ENCODE data around the gene CNTF. TPM values are rescaled to one million over a fixed set of nuclear protein-coding genes. Genes with fewer than 3 reads are reported as not detected.
"Not testable (repeated sequence)": the region's sequence is repeated elsewhere in the genome, so short reads cannot be mapped to it uniquely, and the experiment has no call there.

CNTF gene, protein sequence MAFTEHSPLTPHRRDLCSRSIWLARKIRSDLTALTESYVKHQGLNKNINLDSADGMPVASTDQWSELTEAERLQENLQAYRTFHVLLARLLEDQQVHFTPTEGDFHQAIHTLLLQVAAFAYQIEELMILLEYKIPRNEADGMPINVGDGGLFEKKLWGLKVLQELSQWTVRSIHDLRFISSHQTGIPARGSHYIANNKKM
- total RNA-seq (4.9 TPM), polyA plus RNA-seq (not detected)

DNA sequence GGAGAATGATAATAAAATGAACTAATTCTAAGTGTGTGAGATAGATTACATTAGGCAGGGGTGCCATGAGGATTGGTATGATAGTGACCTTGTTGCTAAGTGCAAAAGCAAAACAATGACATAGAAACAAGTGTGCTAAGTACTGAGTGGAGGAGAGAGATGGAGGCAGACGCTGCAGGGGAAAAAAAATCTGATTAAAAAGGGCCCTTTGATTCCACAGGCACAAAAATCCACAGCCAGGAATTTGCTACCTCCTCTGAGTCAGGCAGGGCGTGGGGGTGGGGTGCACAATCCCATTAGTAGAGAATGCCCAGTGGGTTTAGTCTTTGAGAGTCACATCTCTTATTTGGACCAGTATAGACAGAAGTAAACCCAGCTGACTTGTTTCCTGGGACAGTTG lies at the start of gene CNTF:
TSS of gene CNTF (plus strand) at position 322 of the 400 bp plus-strand sequence. CDS start 88 bp downstream, outside the sequence.
- H3K27ac Mint-ChIP-seq = peak within 1 kb of the TSS; percentile 20 to 84 (median 55)
- no peak within 1 kb of the TSS for H3K4me3 Mint-ChIP-seq
- peaks cover 9 to 21% (median 17%) of the 10 kb centered on the region in 4 donors for H3K4me1 Mint-ChIP-seq
- DNase-seq (no peak), ATAC-seq (ENCODE audit: low read depth in 2 of 2) (no peak)
- H3K9me3 Mint-ChIP-seq = no peaks in the 10 kb centered on the region
- no peaks in the 10 kb centered on the region for H3K9me3 ChIP-seq (ENCODE audit: control insufficient read depth in 2 of 2, low read length in 2 of 2)
- H3K36me3 ChIP-seq (ENCODE audit: control insufficient read depth, insufficient read depth, low read length) = peaks cover 73% of the 10 kb centered on the region
- H3K27me3 ChIP-seq (ENCODE audit: control insufficient read depth, insufficient read depth, low read length) = no peaks in the 10 kb centered on the region
- no peak within 1 kb of the TSS for H3K27ac ChIP-seq (ENCODE audit: insufficient read depth, low read length, poor library complexity, severe bottlenecking)
- peaks cover 50% of the 10 kb centered on the region for H3K36me3 Mint-ChIP-seq
- no peak within 1 kb of the TSS for H3K4me3 ChIP-seq (ENCODE audit: low read depth, low read length)
- no peaks in the 10 kb centered on the region for H3K27me3 Mint-ChIP-seq
- H3K4me1 ChIP-seq (ENCODE audit: control insufficient read depth, insufficient read depth, low read length, poor library complexity, severe bottlenecking) = peaks cover 4% of the 10 kb centered on the region

DNA sequence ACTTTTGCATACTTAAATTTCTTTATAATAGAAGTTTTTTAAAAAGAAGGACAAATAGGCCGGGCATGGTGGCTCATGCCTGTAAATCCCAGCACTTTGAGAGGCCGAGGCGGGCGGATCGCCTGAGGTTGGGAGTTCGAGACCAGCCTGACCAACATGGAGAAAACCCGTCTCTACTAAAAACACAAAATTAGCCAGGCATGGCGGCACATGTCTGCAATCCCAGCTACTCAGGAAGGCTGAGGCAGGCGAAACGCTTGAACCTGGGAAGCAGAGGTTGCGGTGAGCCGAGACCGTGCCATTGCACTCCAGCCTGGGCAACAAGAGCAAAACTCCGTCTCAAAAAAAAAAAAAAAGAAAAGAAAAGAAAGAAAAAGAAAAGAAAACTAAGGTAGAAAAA lies 49.6 kb upstream of the CNTF start:
- H3K27ac ChIP-seq (ENCODE audit: insufficient read depth, low read length, poor library complexity, severe bottlenecking) = peak overlapping the region; percentile 100
- DNase-seq; H3K27me3 ChIP-seq (ENCODE audit: control insufficient read depth, insufficient read depth, low read length); H3K27me3 Mint-ChIP-seq; H3K9me3 ChIP-seq (ENCODE audit: control insufficient read depth in 2 of 2, low read length in 2 of 2); H3K9me3 Mint-ChIP-seq; ATAC-seq (ENCODE audit: low read depth in 2 of 2): not testable (repeated sequence)
- H3K4me3 ChIP-seq (ENCODE audit: low read depth, low read length) = peak overlapping the region; percentile 99
- Mint-ChIP-seq H3K36me3 (peaks cover 16% of the 10 kb centered on the region), H3K27ac (peak overlapping the region; percentile 98 to 100 (median 100)), H3K4me1 (peaks cover 29 to 89% (median 53%) of the 10 kb centered on the region in 4 donors), H3K4me3 (peak overlapping the region; percentile 92 to 100 (median 98))
- H3K36me3 ChIP-seq (ENCODE audit: control insufficient read depth, insufficient read depth, low read length) = peaks cover 27% of the 10 kb centered on the region
- H3K4me1 ChIP-seq (ENCODE audit: control insufficient read depth, insufficient read depth, low read length, poor library complexity, severe bottlenecking) = peaks cover 78% of the 10 kb centered on the region

DNA sequence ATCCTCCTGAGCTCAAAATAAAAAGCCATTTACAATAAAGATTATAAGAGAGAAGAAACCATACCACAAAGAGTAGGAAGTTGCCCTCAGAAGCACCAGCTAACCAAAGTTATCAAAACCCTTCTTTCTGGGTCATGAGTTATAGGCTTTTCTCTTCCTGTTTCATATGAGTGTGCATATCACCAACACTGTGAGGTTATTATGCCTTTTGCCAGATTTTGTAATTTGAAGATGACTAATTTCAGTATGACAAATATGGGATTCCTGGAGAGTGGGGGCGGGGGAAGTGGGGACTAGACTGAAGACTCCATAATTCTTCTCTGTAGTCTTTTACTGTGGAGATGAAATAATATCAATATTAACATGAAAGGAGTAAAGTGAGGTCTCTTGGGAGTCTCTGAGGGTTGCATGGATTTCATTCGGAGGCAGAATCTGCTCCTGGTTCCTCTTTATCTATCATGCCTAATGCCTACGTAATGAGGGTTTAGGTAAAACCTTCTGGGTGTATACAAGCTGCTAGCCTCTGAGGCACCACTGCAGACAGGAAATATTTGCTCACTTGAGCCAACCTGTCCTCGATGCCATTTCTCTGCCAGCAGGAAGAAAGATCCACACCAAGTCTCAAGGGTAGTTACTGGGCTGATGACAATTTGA lies 48.9 kb upstream of the CNTF start:
- H3K36me3 ChIP-seq (ENCODE audit: control insufficient read depth, insufficient read depth, low read length) = peaks cover 22% of the 10 kb centered on the region

DNA sequence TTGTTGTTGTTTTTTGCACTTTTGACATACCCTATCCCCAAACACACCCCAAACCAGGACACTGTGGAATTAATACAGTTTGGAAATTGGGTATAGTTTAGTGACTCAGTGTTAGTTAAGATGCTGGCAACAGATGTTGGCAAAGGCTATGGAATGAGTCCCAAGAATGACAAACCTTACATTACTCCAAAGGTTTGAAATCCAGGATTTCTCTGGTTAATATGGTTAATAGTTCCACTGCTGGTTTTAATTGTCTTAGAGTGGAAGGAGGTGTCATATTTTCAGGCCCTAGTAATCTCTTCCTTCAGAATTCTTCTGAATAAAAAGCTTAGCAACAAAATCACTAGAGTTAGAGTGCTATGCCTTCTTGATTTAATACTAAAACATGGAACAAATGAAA lies 47.6 kb upstream of the CNTF start:
- Mint-ChIP-seq H3K27me3 (peaks cover 21% of the 10 kb centered on the region), H3K4me1 (peaks cover 20 to 74% (median 45%) of the 10 kb centered on the region in 4 donors), H3K27ac (peak overlapping the region; percentile 98 to 100 (median 100)), H3K4me3 (peak overlapping the region; percentile 92 to 100 (median 98)), H3K36me3 (peaks cover 12% of the 10 kb centered on the region), H3K9me3 (peaks cover 0 to 4% (median 0%) of the 10 kb centered on the region in 7 donors)
- Histone ChIP-seq H3K36me3 (ENCODE audit: control insufficient read depth, insufficient read depth, low read length) (peaks cover 9% of the 10 kb centered on the region), H3K27ac (ENCODE audit: insufficient read depth, low read length, poor library complexity, severe bottlenecking) (peak overlapping the region; percentile 100), H3K9me3 (ENCODE audit: control insufficient read depth in 2 of 2, low read length in 2 of 2) (no peaks in the 10 kb centered on the region), H3K4me3 (ENCODE audit: low read depth, low read length) (peak overlapping the region; percentile 99), H3K27me3 (ENCODE audit: control insufficient read depth, insufficient read depth, low read length) (no peaks in the 10 kb centered on the region), H3K4me1 (ENCODE audit: control insufficient read depth, insufficient read depth, low read length, poor library complexity, severe bottlenecking) (peaks cover 73% of the 10 kb centered on the region)
- ATAC-seq (ENCODE audit: low read depth in 2 of 2) (no peak), DNase-seq (no peak)

More for the DNA sequence above, 48.9 kb upstream of the CNTF start:
- Mint-ChIP-seq H3K9me3 (peaks cover 0 to 4% (median 0%) of the 10 kb centered on the region in 7 donors), H3K36me3 (peaks cover 12% of the 10 kb centered on the region), H3K4me3 (peak overlapping the region; percentile 92 to 100 (median 98)), H3K4me1 (peaks cover 25 to 83% (median 51%) of the 10 kb centered on the region in 4 donors), H3K27ac (peak overlapping the region; percentile 98 to 100 (median 100)), H3K27me3 (peaks cover 14% of the 10 kb centered on the region)
- no peaks in the 10 kb centered on the region for H3K9me3 ChIP-seq (ENCODE audit: control insufficient read depth in 2 of 2, low read length in 2 of 2)
- peak overlapping the region; percentile 100 for H3K27ac ChIP-seq (ENCODE audit: insufficient read depth, low read length, poor library complexity, severe bottlenecking)
- H3K27me3 ChIP-seq (ENCODE audit: control insufficient read depth, insufficient read depth, low read length) = no peaks in the 10 kb centered on the region
- H3K4me1 ChIP-seq (ENCODE audit: control insufficient read depth, insufficient read depth, low read length, poor library complexity, severe bottlenecking) = peaks cover 74% of the 10 kb centered on the region
- H3K4me3 ChIP-seq (ENCODE audit: low read depth, low read length) = peak overlapping the region; percentile 99
- peak; percentile 28 to 35 for ATAC-seq (ENCODE audit: low read depth in 2 of 2)
- peak; percentile 47 to 75 (median 51) for DNase-seq

DNA sequence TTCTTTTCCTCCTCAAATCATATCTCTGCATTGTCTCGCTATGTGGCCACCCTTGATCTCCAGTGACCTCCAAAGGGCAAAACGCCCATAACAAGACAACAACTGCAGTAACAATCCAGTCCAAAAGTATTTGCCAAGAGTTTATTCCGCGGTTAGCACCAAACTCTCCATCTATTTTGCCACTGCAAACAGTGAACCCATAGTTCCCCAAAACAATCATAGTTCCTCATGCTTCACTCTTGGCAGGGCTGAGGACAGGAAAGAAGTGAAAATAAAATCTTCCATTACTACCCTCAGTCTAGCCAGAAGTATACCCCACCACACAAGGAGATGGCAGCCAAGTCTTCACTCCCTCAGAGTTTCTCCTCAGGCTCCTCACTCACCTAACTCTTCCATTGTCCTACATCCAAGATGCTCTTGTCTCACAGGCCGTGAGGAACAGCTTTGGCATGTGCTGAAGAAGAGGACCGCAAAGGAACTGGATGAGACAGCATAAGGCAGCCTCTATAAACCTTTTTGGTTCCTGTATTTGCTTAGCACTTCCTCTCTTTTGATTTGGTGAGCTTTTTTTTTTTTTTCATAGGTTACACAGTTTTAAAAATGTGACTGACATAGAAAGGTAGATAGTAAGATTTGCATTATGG lies 47.0 kb upstream of the CNTF start, which contains the start of gene LPXN:
TSS of gene LPXN (minus strand) at position 480 of the 644 bp plus-strand sequence. CDS start at position 396, 84 bp downstream.
- Histone ChIP-seq H3K27ac (ENCODE audit: insufficient read depth, low read length, poor library complexity, severe bottlenecking) (peak within 1 kb of the TSS; percentile 100), H3K27me3 (ENCODE audit: control insufficient read depth, insufficient read depth, low read length) (no peaks in the 10 kb centered on the region), H3K4me1 (ENCODE audit: control insufficient read depth, insufficient read depth, low read length, poor library complexity, severe bottlenecking) (peaks cover 80% of the 10 kb centered on the region), H3K4me3 (ENCODE audit: low read depth, low read length) (peak within 1 kb of the TSS; percentile 99), H3K9me3 (ENCODE audit: control insufficient read depth in 2 of 2, low read length in 2 of 2) (no peaks in the 10 kb centered on the region), H3K36me3 (ENCODE audit: control insufficient read depth, insufficient read depth, low read length) (peaks cover 5% of the 10 kb centered on the region)
- H3K36me3 Mint-ChIP-seq = peaks cover 9% of the 10 kb centered on the region
- peak within 1 kb of the TSS; percentile 92 to 100 (median 100) for H3K4me3 Mint-ChIP-seq
- peak within 1 kb of the TSS; percentile 100 for H3K27ac Mint-ChIP-seq
- peaks cover 23% of the 10 kb centered on the region for H3K27me3 Mint-ChIP-seq
- DNase-seq (peak; percentile 55 to 80 (median 70)), ATAC-seq (ENCODE audit: low read depth in 2 of 2) (no peak)
- peaks cover 0 to 4% (median 0%) of the 10 kb centered on the region in 7 donors for H3K9me3 Mint-ChIP-seq
- H3K4me1 Mint-ChIP-seq = peaks cover 20 to 75% (median 45%) of the 10 kb centered on the region in 4 donors

DNA sequence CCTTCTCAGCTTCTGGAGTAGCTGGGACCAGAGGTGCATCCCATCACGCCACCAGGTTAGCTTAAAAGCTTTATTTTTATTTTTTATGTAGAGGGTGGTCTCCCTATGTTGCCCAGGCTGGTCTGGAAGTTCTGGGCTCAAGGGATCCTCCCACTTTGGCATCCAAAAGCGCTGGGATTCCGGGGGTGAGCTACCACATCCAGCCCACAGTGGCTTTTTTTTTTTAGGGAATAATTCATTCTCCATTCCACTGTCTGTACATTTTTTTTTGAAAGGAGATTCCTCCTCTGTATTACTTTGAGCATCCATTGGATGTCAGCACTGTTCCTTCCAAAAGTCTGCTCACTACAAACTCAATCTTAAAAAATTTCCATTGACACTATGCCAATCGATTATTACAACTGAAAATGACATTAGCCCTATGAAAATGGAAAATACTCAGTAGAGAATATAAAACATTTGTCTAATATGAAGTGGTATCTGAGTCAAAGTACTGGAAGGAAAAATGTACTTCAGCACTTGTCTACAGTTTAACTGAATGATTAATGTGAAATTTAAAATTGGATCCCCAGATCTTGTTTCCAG lies 45.5 kb upstream of the CNTF start:
- peaks cover 0 to 4% (median 0%) of the 10 kb centered on the region in 7 donors for H3K9me3 Mint-ChIP-seq
- H3K4me3 ChIP-seq (ENCODE audit: low read depth, low read length) = peak overlapping the region; percentile 99
- DNase-seq (no peak), ATAC-seq (ENCODE audit: low read depth in 2 of 2) (no peak)
- H3K9me3 ChIP-seq (ENCODE audit: control insufficient read depth in 2 of 2, low read length in 2 of 2) = no peaks in the 10 kb centered on the region
- peak overlapping the region; percentile 100 for H3K27ac ChIP-seq (ENCODE audit: insufficient read depth, low read length, poor library complexity, severe bottlenecking)
- no peaks in the 10 kb centered on the region for H3K27me3 ChIP-seq (ENCODE audit: control insufficient read depth, insufficient read depth, low read length)
- H3K27me3 Mint-ChIP-seq = peaks cover 23% of the 10 kb centered on the region
- peak overlapping the region; percentile 100 for H3K27ac Mint-ChIP-seq
- peaks cover 85% of the 10 kb centered on the region for H3K4me1 ChIP-seq (ENCODE audit: control insufficient read depth, insufficient read depth, low read length, poor library complexity, severe bottlenecking)
- H3K4me3 Mint-ChIP-seq = peak overlapping the region; percentile 92 to 100 (median 100)
- peaks cover 16 to 76% (median 46%) of the 10 kb centered on the region in 4 donors for H3K4me1 Mint-ChIP-seq
- H3K36me3 Mint-ChIP-seq = peaks cover 6% of the 10 kb centered on the region
- H3K36me3 ChIP-seq (ENCODE audit: control insufficient read depth, insufficient read depth, low read length) = no peaks in the 10 kb centered on the region

DNA sequence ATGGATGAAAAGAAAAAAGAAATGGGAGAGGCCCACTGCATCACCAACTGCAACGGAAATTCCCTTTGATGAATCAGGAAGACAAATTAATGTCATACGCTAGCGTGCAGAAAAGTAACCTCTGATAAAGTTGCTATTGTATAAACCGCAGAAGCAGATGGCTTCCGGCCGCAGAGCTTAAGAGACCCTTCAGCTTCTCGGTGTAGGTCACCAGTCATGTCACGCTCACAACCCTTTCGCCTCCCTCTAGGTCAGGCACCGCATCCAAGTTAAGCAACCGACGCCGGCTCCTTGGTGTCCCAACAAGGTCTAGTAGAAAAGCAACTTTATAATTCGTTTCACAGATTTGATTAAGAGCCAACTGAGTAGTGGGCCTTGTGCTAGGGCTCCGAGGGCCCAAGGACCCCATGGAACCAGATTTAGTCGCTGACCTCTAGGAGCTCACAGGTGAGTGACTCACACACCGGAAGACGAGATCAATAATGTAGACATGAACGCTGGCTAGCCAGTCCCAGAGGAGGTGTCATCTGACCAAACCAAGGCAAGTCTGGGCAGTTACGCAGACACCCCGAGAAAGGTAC lies 44.8 kb upstream of the CNTF start:
- H3K27ac Mint-ChIP-seq = peak overlapping the region; percentile 100
- no peaks in the 10 kb centered on the region for H3K9me3 ChIP-seq (ENCODE audit: control insufficient read depth in 2 of 2, low read length in 2 of 2)
- H3K4me1 ChIP-seq (ENCODE audit: control insufficient read depth, insufficient read depth, low read length, poor library complexity, severe bottlenecking) = peaks cover 85% of the 10 kb centered on the region
- ATAC-seq (ENCODE audit: low read depth in 2 of 2) (peak; percentile 35 to 43), DNase-seq (peak; percentile 76 to 87 (median 77))
- peaks cover 23% of the 10 kb centered on the region for H3K27me3 Mint-ChIP-seq
- H3K27me3 ChIP-seq (ENCODE audit: control insufficient read depth, insufficient read depth, low read length) = no peaks in the 10 kb centered on the region
- no peaks in the 10 kb centered on the region for H3K36me3 ChIP-seq (ENCODE audit: control insufficient read depth, insufficient read depth, low read length)
- peak overlapping the region; percentile 99 for H3K4me3 ChIP-seq (ENCODE audit: low read depth, low read length)
- peaks cover 6% of the 10 kb centered on the region for H3K36me3 Mint-ChIP-seq
- peaks cover 14 to 78% (median 50%) of the 10 kb centered on the region in 4 donors for H3K4me1 Mint-ChIP-seq
- H3K9me3 Mint-ChIP-seq = peaks cover 0 to 4% (median 0%) of the 10 kb centered on the region in 7 donors
- peak overlapping the region; percentile 92 to 100 (median 100) for H3K4me3 Mint-ChIP-seq
- peak overlapping the region; percentile 100 for H3K27ac ChIP-seq (ENCODE audit: insufficient read depth, low read length, poor library complexity, severe bottlenecking)

Data from CD4-positive, CD25-positive, alpha-beta regulatory T cell (primary cell).